HG03520 (cell line): Measurements from ENCODE around the gene TEKTIP1.
"Not testable (repeated sequence)": the region's sequence is repeated elsewhere in the genome, so short reads cannot be mapped to it uniquely, and the experiment has no call there.

Experiments used
- ATAC-seq: cut with Tn5 transposase; IDR thresholded peaks from one replicate; pipeline ENCODE4 v1.9.1; 2021; ENCODE audit warnings: mild to moderate bottlenecking, moderate library complexity; ENCODE audit not compliant: unreplicated experiment

Gene TEKTIP1

GRCh38 chr19:3555653-3556422, 16.9 kb downstream of the TEKTIP1 start:
- no peak for ATAC-seq

DNA sequence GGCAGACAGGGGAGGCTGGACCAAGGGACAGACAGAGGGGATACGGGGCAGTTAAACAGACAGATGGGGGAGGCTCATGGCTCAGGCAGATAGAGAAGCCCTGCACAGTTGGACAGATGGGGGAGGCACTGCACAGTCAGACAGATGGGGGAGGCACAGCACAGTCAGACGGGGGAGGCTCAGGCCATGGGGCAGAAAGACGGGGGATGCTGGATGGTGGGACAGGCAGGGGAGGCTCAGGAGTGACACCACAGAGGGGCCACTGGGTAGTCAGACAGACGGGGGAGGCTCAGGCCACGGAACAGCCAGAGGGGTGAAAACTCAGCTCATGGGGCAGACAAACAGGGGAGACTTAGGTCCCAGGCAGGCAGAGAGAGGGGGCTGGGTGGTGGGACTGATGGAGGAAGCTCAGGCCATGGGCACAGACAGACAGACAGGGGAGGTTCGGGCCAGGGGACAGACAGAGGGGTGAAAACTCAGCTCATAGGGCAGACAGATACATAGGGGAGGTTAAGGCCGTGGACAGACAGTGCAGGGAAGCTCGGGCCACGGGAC, 17.5 kb downstream of the TEKTIP1 start:
- no peak for ATAC-seq

DNA sequence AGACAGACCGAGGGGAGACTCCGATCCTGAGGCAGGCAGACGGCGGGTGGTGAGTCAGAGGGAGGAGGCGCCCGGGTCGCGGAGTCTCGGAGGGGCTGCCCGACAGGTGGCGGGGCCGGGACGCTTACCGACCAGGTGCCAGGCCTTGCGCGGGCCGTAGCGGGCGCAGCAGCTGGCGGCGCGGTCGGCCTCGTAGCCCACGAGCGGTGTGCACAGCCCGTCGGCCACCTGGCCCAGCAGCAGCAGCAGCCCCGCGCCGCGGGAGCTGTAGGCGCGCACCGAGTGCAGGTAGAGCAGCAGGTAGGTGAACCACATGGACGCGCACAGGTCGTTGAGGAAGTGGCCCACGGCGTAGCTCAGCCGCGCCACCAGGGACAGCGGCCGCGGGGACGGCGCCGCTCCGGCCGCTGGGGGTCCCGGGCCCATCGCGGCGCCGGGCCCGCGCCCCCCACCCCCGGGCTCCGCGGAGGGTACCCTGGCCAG, 18.0 kb downstream of the TEKTIP1 start:
- peak; percentile 21 for ATAC-seq

GRCh38 chr19:3557461-3558248, 18.7 kb downstream of the TEKTIP1 start, which contains the start of gene MFSD12:
MFSD12 (minus strand) TSS chr19:3557586; CDS start chr19:3557403, 183 bp downstream.
- peak; percentile 73 for ATAC-seq

GRCh38 chr19:3563709-3564524, 24.9 kb downstream of the TEKTIP1 start:
- no peak for ATAC-seq

GRCh38 chr19:3565139-3565538, 26.2 kb downstream of the TEKTIP1 start:
- no peak for ATAC-seq

DNA sequence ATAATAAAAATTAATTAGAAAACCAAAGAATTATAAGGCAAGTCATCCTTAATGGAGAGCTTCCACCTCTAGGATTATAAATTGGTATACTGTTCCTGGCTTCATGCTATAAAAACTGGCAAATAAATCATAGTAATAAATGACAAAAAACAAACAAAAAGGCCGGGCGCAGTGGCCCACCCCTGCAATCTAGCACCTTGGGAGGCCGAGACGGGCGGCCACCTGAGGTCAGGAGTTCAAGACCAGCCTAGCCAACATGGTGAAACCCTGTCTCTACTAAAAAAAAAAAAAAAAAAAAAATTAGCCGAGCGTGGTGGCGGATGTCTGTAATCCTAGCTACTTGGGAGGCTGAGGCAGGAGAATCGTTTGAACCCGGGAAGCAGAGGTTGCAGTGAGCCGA, 31.1 kb downstream of the TEKTIP1 start:
- ATAC-seq: not testable (repeated sequence)

GRCh38 chr19:3570606-3571011, 31.6 kb downstream of the TEKTIP1 start:
- no peak for ATAC-seq

DNA sequence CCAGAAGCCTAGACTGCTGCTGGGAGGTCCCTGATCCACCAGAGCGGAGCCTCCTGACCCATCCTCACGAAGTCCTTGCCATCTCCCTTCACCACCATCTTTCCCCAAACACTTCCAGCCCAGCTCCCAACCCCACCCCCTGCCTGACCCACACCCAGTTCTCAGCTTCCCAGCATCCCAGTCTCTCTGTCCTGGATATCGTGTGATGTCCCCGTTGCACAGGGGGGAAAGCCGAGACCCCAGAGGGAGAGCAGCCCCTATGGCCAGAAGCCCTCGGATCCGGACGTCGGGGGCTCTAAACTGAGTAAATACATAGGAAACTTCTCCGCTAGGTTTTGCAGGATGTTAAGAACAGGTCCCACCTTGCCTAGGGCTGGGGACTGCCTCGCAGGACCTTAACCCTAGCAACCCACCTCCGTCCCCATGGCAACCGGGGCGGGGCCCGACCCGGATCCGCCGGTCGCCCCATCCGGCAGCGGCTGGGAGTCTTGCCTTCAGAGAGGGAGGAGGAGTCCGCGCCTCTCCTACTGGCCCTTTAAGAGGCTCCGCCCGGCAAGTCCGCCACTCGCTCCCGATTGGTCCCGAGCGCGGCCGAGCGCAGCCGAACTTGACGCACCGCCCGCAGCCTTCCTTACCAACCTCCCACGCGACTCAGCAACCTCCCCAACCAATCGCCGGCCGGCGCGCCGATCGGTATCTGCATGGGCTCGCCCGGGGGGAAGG, 33.3 kb downstream of the TEKTIP1 start:
- ATAC-seq: peak; percentile 84

DNA sequence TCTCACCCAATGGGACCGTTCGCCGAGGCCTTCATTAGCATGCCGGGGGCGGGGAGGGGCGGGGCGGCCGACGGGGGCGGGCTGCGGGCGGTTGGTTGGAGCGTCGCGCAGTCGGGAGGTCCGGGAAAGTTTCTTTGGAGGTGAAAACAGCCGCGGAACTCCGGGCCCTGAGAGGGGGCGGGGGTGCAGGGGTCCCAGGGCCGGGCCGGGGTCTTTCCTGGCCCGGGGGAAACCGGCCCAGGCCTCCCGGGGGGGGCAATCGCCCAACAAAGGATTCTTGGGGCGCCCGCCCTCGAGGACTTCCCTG, 33.8 kb downstream of the TEKTIP1 start, which contains the start of gene HMG20B:
TSS of gene HMG20B (plus strand) at position 90 of the 307 bp plus-strand sequence. CDS start 366 bp downstream, outside the sequence.
- ATAC-seq: no peak

DNA sequence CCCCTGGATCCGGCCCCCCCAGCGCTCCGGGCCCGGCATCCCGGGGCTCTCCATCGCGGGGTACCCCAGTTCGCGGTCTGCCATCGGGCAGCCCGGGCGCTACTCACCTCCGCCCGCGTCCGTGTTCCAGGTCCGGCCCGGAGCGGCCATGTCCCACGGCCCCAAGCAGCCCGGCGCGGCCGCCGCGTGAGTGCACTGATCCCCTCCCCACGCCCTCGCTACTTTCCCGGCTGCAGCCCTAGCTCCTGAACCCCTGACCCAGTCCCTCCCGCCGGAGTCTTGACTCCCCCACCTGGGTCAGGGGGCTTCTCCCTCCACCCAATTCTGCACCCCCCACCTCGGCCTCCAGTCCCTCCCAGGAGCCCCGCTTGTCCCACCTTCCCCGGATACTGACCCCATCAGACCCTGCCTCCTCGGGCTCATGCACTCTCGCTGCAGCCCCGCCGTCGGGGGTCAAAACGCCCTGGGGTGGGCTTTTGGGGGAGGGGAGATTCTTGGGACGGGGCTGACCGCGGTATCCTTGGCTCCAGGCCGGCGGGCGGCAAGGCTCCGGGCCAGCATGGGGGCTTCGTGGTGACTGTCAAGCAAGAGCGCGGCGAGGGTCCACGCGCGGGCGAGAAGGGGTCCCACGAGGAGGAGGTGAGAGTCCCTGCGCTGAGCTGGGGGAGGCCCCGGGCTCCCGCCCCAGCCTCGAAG, 34.3 kb downstream of the TEKTIP1 start:
- ATAC-seq: peak; percentile 14

DNA sequence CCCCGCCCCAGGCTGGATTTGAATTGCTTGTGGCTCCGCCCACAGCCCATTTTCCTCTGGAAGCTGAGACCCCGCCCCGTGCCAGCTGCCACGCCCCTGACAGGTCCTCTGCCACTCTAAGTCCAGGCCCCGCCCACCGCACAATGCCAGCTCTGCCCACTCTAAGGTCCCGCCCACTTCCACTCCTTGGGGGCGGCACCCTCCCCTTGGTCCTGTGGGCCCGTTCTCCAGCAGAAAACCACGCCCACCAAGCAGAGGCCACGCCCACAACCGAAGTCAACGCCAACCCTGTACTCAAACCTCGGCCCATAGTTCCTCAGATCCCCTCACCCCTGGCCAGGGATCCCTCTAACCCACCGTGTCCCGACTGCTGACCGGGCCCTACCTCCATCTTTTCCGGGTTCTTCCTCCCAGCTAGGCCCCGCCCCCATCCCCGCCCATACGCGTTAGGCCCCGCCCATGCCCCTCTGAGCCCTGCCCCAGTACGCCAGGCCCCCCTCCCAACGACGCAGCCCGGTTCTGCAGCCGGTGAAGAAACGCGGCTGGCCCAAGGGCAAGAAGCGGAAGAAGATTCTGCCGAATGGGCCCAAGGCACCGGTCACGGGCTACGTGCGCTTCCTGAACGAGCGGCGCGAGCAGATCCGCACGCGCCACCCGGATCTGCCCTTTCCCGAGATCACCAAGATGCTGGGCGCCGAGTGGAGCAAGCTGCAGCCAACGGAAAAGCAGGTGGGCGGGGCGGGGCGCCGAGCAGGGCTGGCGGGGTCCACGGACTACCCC, 35.1 kb downstream of the TEKTIP1 start:
- no peak for ATAC-seq

DNA sequence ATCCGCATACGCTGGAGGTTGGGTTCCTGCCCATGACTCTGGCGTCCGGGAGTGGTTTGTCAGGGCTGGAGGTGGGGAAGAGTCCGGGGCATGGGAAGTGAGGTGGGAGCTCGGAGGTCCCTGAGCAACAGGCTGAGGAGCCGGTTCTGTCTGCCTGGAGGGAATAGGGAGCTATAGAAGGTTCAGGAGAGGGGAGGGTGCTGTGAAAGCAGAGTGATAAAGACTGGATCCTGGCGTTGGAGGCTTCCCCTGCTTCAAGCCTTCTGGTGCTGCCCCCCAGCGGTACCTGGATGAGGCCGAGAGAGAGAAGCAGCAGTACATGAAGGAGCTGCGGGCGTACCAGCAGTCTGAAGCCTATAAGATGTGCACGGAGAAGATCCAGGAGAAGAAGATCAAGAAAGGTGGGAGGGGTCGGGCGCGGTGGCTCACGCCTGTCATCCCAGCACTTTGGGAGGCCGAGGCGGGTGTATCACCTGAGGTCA, 36.3 kb downstream of the TEKTIP1 start:
- no peak for ATAC-seq

- ATAC-seq: no peak
Observed at GRCh38 chr19:3575949-3576673, 37.1 kb downstream of the TEKTIP1 start.

- ATAC-seq: no peak
Observed at GRCh38 chr19:3576696-3577443, 37.9 kb downstream of the TEKTIP1 start.

DNA sequence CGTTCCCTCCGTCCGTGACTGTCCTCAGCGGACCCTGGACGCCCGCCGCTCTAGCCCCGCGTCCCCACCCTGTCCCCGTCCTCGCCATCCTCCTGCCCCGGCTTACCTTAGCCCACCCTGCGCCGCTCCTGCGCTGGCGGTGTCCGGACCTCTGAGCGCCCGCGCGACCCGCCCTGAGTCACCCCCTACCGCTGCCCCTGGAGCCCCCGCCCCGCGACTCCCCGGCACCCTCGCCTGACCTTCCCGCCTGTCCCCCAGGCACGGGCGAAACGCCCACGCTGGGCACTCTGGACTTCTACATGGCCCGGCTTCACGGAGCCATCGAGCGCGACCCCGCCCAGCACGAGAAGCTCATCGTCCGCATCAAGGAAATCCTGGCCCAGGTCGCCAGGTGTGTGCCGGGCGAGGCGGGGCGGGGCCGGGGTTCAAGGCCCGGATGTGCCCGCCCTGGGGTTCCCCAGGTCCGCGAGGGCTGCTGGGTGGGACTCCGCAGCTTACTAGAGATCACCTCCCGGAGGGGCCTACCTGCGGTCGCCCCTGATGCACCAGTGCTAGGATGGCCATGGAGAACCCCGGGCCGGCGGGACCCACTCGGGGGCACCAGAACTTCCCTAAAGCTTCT, 38.9 kb downstream of the TEKTIP1 start:
- no peak for ATAC-seq

DNA sequence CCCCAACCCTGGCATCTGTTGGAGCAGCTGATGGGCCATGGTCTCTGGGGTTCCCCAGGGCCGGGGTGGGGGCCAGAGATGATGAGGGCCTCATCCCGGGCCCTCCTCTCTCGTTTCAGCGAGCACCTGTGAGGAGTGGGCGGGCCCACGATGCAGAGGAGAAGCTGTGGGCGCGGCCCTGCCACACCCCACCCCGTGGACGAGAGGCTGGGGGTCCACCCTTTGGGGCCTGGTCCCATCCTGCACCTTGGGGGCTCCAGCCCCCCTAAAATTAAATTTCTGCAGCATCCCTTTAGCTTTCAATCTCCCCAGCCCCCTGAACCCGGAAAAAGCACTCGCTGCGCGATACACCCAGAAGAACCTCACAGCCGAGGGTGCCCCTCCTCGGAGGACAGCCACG, 39.4 kb downstream of the TEKTIP1 start:
- ATAC-seq: no peak
